CD4-positive, CD25-positive, alpha-beta regulatory T cell (primary cell): Measurements from ENCODE around the gene IQSEC1. TPM values are rescaled to one million over a fixed set of nuclear protein-coding genes. Genes with fewer than 3 reads are reported as not detected.
"Not testable (repeated sequence)": the region's sequence is repeated elsewhere in the genome, so short reads cannot be mapped to it uniquely, and the experiment has no call there.

Source experiments
- ATAC-seq, 2 donors: fragments of 150-1000 bp; cut with Tn5 transposase; one replicate each; pipeline ENCODE4 v1.10.0; 2021; ENCODE audit warnings: low read depth in 2 of 2, moderate number of reproducible peaks in 2 of 2, moderate library complexity in 1 of 2
- DNase-seq, 3 donors: peaks; one replicate each; pipeline versions ENCODE4 v3.0.0 to v3.0.0-alpha.2; 2012 to 2022; ENCODE audit warnings: mixed read lengths in 1 of 3
- H3K27ac ChIP-seq: one replicate; pipeline ENCODE4 v1.7.0; 2013; ENCODE audit warnings: mild to moderate bottlenecking, low read length; ENCODE audit not compliant: insufficient read depth, poor library complexity, severe bottlenecking
- H3K27me3 ChIP-seq: one replicate; pipeline ENCODE4 v1.7.0; 2013; ENCODE audit warnings: low read length; ENCODE audit not compliant: control insufficient read depth, insufficient read depth
- H3K36me3 ChIP-seq: one replicate; pipeline ENCODE4 v1.7.0; 2013; ENCODE audit warnings: mild to moderate bottlenecking, low read length, moderate library complexity; ENCODE audit not compliant: control insufficient read depth, insufficient read depth
- H3K4me1 ChIP-seq: 2 replicates; pipeline ENCODE4 v1.7.0; 2013; ENCODE audit warnings: mild to moderate bottlenecking, low read length; ENCODE audit not compliant: insufficient read depth, control insufficient read depth, poor library complexity, severe bottlenecking
- H3K4me3 ChIP-seq: one replicate; pipeline ENCODE4 v1.7.0; 2013; ENCODE audit warnings: low read depth, mild to moderate bottlenecking, low read length, moderate library complexity
- H3K9me3 ChIP-seq, 2 experiments: 1 replicate in 1 of 2; 2 replicates in 1 of 2; pipeline ENCODE4 v1.7.0; 2013; ENCODE audit warnings: low read length in 2 of 2, mild to moderate bottlenecking in 1 of 2, moderate library complexity in 1 of 2; ENCODE audit not compliant: control insufficient read depth in 2 of 2
- H3K27ac Mint-ChIP-seq, 3 donors: one replicate each; pipeline ENCODE4 v1.8.0; 2020 to 2022; ENCODE audit warnings: mild to moderate bottlenecking in 3 of 3, mixed read lengths in 3 of 3, moderate library complexity in 2 of 3
- H3K27me3 Mint-ChIP-seq: one replicate; pipeline ENCODE4 v1.8.0; 2022; ENCODE audit warnings: mild to moderate bottlenecking, mixed read lengths
- H3K36me3 Mint-ChIP-seq: one replicate; pipeline ENCODE4 v1.8.0; 2020; ENCODE audit warnings: mixed read lengths
- H3K4me1 Mint-ChIP-seq, 4 donors: one replicate each; pipeline ENCODE4 v1.8.0; 2020 to 2022; ENCODE audit warnings: mixed read lengths in 4 of 4, mild to moderate bottlenecking in 1 of 4
- H3K4me3 Mint-ChIP-seq, 4 donors: one replicate each; pipeline ENCODE4 v1.8.0; 2020 to 2022; ENCODE audit warnings: mild to moderate bottlenecking in 4 of 4, mixed read lengths in 4 of 4, moderate library complexity in 3 of 4
- H3K9me3 Mint-ChIP-seq, 7 donors: one replicate each; pipeline ENCODE4 v1.8.0; 2020 to 2022; ENCODE audit warnings: mixed read lengths in 7 of 7, mild to moderate bottlenecking in 3 of 7, moderate library complexity in 2 of 7
- polyA plus RNA-seq, 4 donors: library from polyadenylated mRNA; unstranded; fragments of 300-500 nt; fragmentation: Illumina TruSeq; gene quantifications; one replicate each; pipeline ENCODE4 v1.2.3, GENCODE V29; 2021
- total RNA-seq: library from RNA; stranded (reverse); gene quantifications from one replicate; pipeline ENCODE4 v1.2.3, GENCODE V29; 2022

Gene IQSEC1
- total and polyA plus RNA-seq, 5 donors from 2014 or later: 17.7 to 131 (median 21.1) TPM

GRCh38 chr3:12886736-12887135, 186.5 kb downstream of the IQSEC1 start:
- DNase-seq (no peak), ATAC-seq (no peak)
- Mint-ChIP-seq H3K4me3 (no peak overlapping the region), H3K27me3 (peaks cover 54% of the 10 kb centered on the region), H3K36me3 (no peaks in the 10 kb centered on the region), H3K9me3 (no peaks in the 10 kb centered on the region), H3K27ac (no peak overlapping the region), H3K4me1 (peaks cover under 1 to 18% (median 6%) of the 10 kb centered on the region in 4 donors)
- no peaks in the 10 kb centered on the region for H3K36me3 ChIP-seq
- peaks cover 4% of the 10 kb centered on the region for H3K4me1 ChIP-seq
- peaks cover 7% of the 10 kb centered on the region for H3K27me3 ChIP-seq
- H3K4me3 ChIP-seq: no peak overlapping the region
- no peaks in the 10 kb centered on the region for H3K9me3 ChIP-seq
- no peak overlapping the region for H3K27ac ChIP-seq

GRCh38 chr3:12886106-12886679, 187.0 kb downstream of the IQSEC1 start:
- Mint-ChIP-seq H3K27ac (no peak overlapping the region), H3K27me3 (peaks cover 56% of the 10 kb centered on the region), H3K9me3 (no peaks in the 10 kb centered on the region), H3K4me3 (peak overlapping the region in 1 of 4 donors; percentile 46), H3K4me1 (peaks cover 0 to 15% (median 5%) of the 10 kb centered on the region in 4 donors), H3K36me3 (no peaks in the 10 kb centered on the region)
- ATAC-seq (peak; percentile 44 to 50), DNase-seq (peak in 1 of 3 donors; percentile 26)
- Histone ChIP-seq H3K4me3 (peak overlapping the region; percentile 31), H3K27me3 (peaks cover 7% of the 10 kb centered on the region), H3K36me3 (no peaks in the 10 kb centered on the region), H3K4me1 (no peaks in the 10 kb centered on the region), H3K9me3 (no peaks in the 10 kb centered on the region), H3K27ac (no peak overlapping the region)

- Mint-ChIP-seq H3K36me3 (no peaks in the 10 kb centered on the region), H3K4me3 (no peak overlapping the region), H3K27ac (no peak overlapping the region), H3K27me3 (peaks cover 56% of the 10 kb centered on the region), H3K4me1 (peaks cover 0 to 13% (median 5%) of the 10 kb centered on the region in 4 donors), H3K9me3 (no peaks in the 10 kb centered on the region)
- Histone ChIP-seq H3K4me1 (no peaks in the 10 kb centered on the region), H3K36me3 (no peaks in the 10 kb centered on the region), H3K4me3 (no peak overlapping the region), H3K27me3 (peaks cover 7% of the 10 kb centered on the region), H3K9me3 (no peaks in the 10 kb centered on the region), H3K27ac (no peak overlapping the region)
- ATAC-seq (no peak), DNase-seq (no peak)
Measured at GRCh38 chr3:12885583-12885930, 187.7 kb downstream of the IQSEC1 start.

GRCh38 chr3:12884790-12885582, 188.2 kb downstream of the IQSEC1 start:
- Histone ChIP-seq H3K4me1 (no peaks in the 10 kb centered on the region), H3K4me3 (no peak overlapping the region), H3K36me3 (no peaks in the 10 kb centered on the region), H3K9me3 (no peaks in the 10 kb centered on the region), H3K27ac (no peak overlapping the region), H3K27me3 (peaks cover 7% of the 10 kb centered on the region)
- no peaks in the 10 kb centered on the region for H3K9me3 Mint-ChIP-seq
- no peaks in the 10 kb centered on the region for H3K36me3 Mint-ChIP-seq
- ATAC-seq (no peak), DNase-seq (no peak)
- H3K27me3 Mint-ChIP-seq: peaks cover 50% of the 10 kb centered on the region
- H3K27ac Mint-ChIP-seq: no peak overlapping the region
- no peak overlapping the region for H3K4me3 Mint-ChIP-seq
- H3K4me1 Mint-ChIP-seq: peaks cover 0 to 13% (median 5%) of the 10 kb centered on the region in 4 donors

GRCh38 chr3:12884186-12884680, 189.0 kb downstream of the IQSEC1 start:
- H3K4me3 ChIP-seq: no peak overlapping the region
- H3K27me3 Mint-ChIP-seq: peaks cover 45% of the 10 kb centered on the region
- peaks cover 0 to 13% (median 5%) of the 10 kb centered on the region in 4 donors for H3K4me1 Mint-ChIP-seq
- H3K4me3 Mint-ChIP-seq: no peak overlapping the region
- ATAC-seq (no peak), DNase-seq (no peak)
- no peak overlapping the region for H3K27ac ChIP-seq
- H3K27ac Mint-ChIP-seq: no peak overlapping the region
- H3K27me3 ChIP-seq: peaks cover 7% of the 10 kb centered on the region
- no peaks in the 10 kb centered on the region for H3K4me1 ChIP-seq
- H3K9me3 ChIP-seq: no peaks in the 10 kb centered on the region
- H3K9me3 Mint-ChIP-seq: no peaks in the 10 kb centered on the region
- no peaks in the 10 kb centered on the region for H3K36me3 ChIP-seq
- H3K36me3 Mint-ChIP-seq: no peaks in the 10 kb centered on the region

- H3K9me3 ChIP-seq: no peaks in the 10 kb centered on the region
- H3K4me1 ChIP-seq: no peaks in the 10 kb centered on the region
- no peak for ATAC-seq
- Mint-ChIP-seq H3K27ac (no peak overlapping the region), H3K4me3 (no peak overlapping the region), H3K4me1 (peaks cover 0 to 13% (median 5%) of the 10 kb centered on the region in 4 donors), H3K36me3 (no peaks in the 10 kb centered on the region), H3K27me3 (peaks cover 30% of the 10 kb centered on the region), H3K9me3 (no peaks in the 10 kb centered on the region)
- no peak overlapping the region for H3K4me3 ChIP-seq
- H3K36me3 ChIP-seq: no peaks in the 10 kb centered on the region
- H3K27me3 ChIP-seq: peaks cover 7% of the 10 kb centered on the region
- H3K27ac ChIP-seq: no peak overlapping the region
- DNase-seq: no peak
Measured at GRCh38 chr3:12882336-12883310, 190.6 kb downstream of the IQSEC1 start.

GRCh38 chr3:12881858-12882257, 191.4 kb downstream of the IQSEC1 start:
- H3K27me3 Mint-ChIP-seq: peaks cover 28% of the 10 kb centered on the region
- H3K4me3 ChIP-seq, H3K36me3 Mint-ChIP-seq, H3K27ac Mint-ChIP-seq, H3K9me3 Mint-ChIP-seq, H3K9me3 ChIP-seq, H3K4me1 ChIP-seq, H3K27me3 ChIP-seq, H3K27ac ChIP-seq, H3K4me3 Mint-ChIP-seq, DNase-seq, H3K36me3 ChIP-seq: not testable (repeated sequence)
- peaks cover 0 to 14% (median 5%) of the 10 kb centered on the region in 4 donors for H3K4me1 Mint-ChIP-seq
- ATAC-seq: peak in 1 of 2 donors; percentile 27
